IPS-18c (cell line): ENCODE measurements around the gene ELAC2.

Source experiments
- H3K4me3 ChIP-seq: 2 replicates; pipeline ENCODE4 v1.7.0; 2013; ENCODE audit warnings: low read depth, mild to moderate bottlenecking, low read length, moderate library complexity; ENCODE audit not compliant: insufficient read depth
- H3K9me3 ChIP-seq: one replicate; pipeline ENCODE4 v1.6.1; 2013; ENCODE audit warnings: mild to moderate bottlenecking, low read length, moderate library complexity; ENCODE audit not compliant: control insufficient read depth, insufficient read depth

The ELAC2 gene

DNA sequence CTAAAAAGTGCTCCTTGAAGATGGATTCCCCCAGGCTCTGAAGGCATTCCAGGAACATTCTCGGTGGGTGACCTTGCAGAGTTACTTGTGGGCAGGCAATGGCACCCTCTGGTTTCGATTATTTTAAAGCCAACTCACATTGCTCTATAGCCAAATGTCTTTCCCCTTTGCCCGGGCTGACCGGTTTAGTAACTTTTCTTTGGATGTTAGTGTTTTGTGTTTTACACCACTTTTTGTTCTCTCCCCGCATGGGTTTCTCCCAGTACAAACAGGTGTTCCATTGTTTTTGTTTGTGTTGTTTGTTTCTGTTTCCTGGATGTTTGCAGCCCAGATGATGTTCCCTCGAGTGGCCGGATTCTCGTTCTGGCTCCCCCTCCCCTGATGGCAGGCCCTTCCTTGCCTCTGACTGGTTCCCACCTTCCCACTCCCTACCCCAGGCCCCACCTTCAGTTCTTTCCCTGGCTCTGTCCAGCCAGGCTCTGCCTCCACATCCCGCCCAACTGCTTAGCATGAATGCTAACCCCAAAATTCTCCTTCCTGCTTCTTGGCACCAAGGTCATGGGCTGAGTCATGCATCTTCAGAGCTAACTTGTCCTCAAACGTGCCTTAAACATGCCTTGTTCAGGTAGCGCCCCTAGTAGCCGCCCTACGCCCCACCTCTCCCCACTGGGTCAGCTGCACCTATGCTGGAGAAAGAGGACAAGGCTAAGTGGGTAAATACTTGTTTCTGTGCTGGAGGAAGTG lies 40.6 kb downstream of the ELAC2 start:
- Histone ChIP-seq H3K4me3 (no peak overlapping the region), H3K9me3 (no peaks in the 10 kb centered on the region)

DNA sequence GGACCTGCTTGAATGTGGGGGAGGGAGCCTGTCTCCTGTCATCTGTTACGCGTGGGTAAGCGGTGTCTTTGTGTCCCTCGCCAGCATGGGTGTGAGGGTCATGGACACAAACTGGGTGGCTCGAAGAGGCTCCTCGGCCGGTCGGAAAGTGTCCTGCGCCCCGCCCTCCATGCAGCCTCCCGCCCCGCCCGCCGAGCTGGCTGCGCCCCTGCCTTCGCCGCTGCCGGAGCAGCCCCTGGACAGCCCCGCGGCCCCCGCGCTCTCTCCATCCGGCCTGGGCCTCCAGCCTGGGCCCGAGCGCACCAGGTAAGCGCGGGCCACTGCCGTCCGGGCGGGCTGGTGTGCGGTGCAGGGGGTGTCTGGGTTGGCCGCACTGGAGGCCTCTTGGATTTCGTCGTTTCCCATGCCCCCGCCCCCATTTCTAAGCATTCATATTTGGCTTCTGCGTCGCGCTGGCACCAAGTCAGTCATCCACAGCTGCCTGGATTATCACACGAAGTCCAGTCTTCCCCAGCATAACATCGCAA lies 43.8 kb downstream of the ELAC2 start:
- H3K4me3 ChIP-seq, result peak overlapping the region; percentile 49
- no peaks in the 10 kb centered on the region for H3K9me3 ChIP-seq

GRCh38 chr17:12973496-12974004 lies 44.3 kb downstream of the ELAC2 start:
- Histone ChIP-seq H3K9me3 (no peaks in the 10 kb centered on the region), H3K4me3 (peak overlapping the region; percentile 49)

DNA sequence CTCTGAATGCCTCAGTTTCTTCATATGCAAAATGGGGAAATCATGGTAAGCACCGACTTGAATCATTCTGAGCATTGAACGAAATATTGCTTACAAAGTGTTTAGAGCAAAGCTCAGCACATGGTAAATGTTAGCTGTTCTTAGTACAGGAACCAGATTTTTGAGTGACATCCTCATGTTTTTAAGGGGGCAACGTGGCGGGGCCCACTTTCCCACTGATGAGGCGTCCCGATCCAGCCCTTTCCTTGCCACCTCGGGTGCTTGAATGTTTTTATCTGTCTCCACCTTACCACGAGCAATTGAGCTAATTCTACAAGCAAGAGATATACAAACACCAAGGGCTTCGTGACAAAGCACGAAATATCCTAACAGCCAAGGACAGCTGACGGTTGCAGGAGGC lies 49.9 kb downstream of the ELAC2 start:
- Histone ChIP-seq H3K4me3 (no peak overlapping the region), H3K9me3 (peaks cover 3% of the 10 kb centered on the region)

- Histone ChIP-seq H3K9me3 (peaks cover 3% of the 10 kb centered on the region), H3K4me3 (no peak overlapping the region)
Observed at GRCh38 chr17:12966413-12966812, 51.4 kb downstream of the ELAC2 start.

DNA sequence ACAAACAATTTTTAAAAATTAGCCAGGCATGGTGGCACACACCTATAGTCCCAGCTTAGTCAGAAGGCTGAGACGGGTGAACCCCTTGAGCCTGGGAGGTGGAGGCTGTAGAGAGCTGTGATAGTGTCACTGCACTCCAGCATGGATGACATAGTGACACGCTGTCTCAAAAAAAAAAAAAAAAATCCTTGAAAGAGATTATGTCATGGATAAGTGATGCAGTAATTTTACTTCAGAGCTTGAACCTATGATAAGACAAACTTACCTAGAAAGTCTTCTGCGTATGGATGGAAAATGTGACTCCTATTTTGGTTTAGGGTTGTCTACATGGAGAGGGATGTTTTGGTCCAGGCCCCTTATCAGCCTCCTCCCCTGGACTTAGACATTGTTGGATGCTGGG lies 51.8 kb downstream of the ELAC2 start:
- H3K9me3 ChIP-seq, result peaks cover 3% of the 10 kb centered on the region
- H3K4me3 ChIP-seq, result no peak overlapping the region

- H3K4me3 ChIP-seq, result no peak overlapping the region
- peaks cover 3% of the 10 kb centered on the region for H3K9me3 ChIP-seq
Observed at GRCh38 chr17:12964840-12965239, 53.0 kb downstream of the ELAC2 start.

- Histone ChIP-seq H3K9me3 (peaks cover 3% of the 10 kb centered on the region), H3K4me3 (no peak overlapping the region)
Observed at GRCh38 chr17:12964162-12964561, 53.7 kb downstream of the ELAC2 start.

- Histone ChIP-seq H3K4me3 (no peak overlapping the region), H3K9me3 (peaks cover 2% of the 10 kb centered on the region)
Observed at GRCh38 chr17:12963505-12963904, 54.3 kb downstream of the ELAC2 start.

GRCh38 chr17:12961655-12962054 lies 56.2 kb downstream of the ELAC2 start:
- Histone ChIP-seq H3K9me3 (no peaks in the 10 kb centered on the region), H3K4me3 (no peak overlapping the region)

DNA sequence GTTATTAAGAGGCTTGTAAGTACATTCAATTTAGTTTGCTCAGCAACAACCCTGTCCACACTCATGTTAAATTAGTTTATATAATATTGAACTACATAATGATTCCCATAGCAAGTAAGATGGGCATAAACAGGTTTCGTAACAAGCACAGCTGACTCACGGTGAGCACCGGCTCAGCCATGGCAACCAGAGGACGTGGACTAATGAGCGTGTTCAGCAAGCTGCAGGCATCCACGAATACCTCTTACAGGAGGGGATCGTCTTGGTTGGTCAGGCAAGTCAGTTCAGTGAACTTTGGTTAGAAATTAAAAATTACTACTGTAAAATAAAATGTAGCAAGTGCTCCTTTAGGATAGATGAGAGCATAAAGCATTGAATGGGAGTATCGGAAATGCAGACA lies 58.4 kb downstream of the ELAC2 start:
- H3K9me3 ChIP-seq, result peaks cover 2% of the 10 kb centered on the region
- no peak overlapping the region for H3K4me3 ChIP-seq

GRCh38 chr17:12958786-12959185 lies 59.0 kb downstream of the ELAC2 start:
- Histone ChIP-seq H3K4me3 (no peak overlapping the region), H3K9me3 (peaks cover 2% of the 10 kb centered on the region)

DNA sequence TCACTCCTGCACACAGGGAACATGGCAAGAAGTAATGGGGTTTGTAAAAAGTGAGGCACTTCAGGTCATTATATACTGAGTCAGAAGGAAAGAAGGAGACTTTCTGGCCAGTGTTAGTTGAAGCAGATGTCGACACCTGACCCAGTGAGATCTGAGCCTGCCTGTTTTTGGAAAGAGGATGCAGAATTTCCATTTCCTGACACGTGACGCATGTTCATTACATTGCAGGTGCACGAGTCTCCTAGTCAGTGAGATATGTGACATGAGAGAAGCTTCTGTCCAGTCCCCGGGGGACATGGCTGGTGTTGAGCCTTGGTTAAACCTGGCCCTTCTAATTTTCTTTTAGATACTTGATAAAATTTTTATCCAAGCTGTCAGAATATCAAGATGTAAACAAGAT lies 62.3 kb downstream of the ELAC2 start:
- Histone ChIP-seq H3K4me3 (no peak overlapping the region), H3K9me3 (peaks cover 2% of the 10 kb centered on the region)

DNA sequence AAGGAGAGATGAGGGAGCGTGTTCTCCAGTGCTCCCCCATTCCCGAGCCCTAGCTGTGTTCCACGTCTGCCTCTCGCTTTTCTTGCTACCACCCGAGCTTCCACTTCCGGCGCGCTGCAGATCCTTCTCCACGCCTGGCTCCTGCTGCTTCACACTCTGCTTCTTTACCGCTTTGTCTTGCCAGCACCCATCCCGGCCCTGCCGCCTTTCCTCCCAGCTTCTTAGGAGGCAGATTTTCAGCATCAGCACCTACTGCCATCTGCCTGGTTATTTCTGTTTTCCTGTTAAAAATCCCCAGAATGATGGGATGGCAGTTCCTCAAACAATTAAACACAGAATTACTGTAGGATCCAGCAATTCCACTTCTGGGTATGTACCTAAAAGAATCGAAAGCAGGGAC lies 64.7 kb downstream of the ELAC2 start:
- Histone ChIP-seq H3K9me3 (peaks cover 2% of the 10 kb centered on the region), H3K4me3 (no peak overlapping the region)

DNA sequence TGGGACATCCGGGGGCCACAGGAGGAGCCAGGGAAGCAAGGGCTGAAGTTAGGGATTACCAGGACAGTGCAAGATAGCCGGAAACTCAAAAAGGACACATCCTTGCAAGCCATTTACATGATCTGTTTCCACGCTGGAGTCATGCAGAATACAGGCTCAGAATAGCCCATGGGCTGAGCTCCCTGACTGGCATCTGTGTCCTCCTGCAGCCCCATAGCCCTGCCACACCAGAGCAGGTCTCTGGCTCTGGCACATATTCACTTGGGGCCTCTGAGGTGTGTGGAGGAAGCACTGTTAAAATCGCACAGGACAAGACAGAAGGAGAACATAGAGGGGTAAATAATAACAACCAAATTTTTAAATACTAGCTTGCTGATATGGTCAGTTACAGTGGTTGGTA lies 65.8 kb downstream of the ELAC2 start:
- Histone ChIP-seq H3K9me3 (peaks cover 2% of the 10 kb centered on the region), H3K4me3 (no peak overlapping the region; the same call in 1 of the 2 replicates)

- H3K4me3 ChIP-seq, result no peak overlapping the region
- no peaks in the 10 kb centered on the region for H3K9me3 ChIP-seq
Observed at GRCh38 chr17:12947047-12947446, 70.8 kb downstream of the ELAC2 start.
